Adipocyte (in vitro differentiated cells): ENCODE measurements around the gene LEF1.

Experiments
- DNase-seq: peaks from one replicate; pipeline ENCODE4 v3.0.0-alpha.2; 2015; ENCODE audit warnings: low read depth
- H3K27me3 ChIP-seq: replicated peaks from 2 replicates; pipeline ENCODE4 v1.7.0; 2013; ENCODE audit warnings: mild to moderate bottlenecking, low read length, moderate library complexity; ENCODE audit not compliant: control insufficient read depth, insufficient read depth
- H3K36me3 ChIP-seq: 2 replicates; pipeline ENCODE4 v1.7.0; 2013; ENCODE audit warnings: low read length, mild to moderate bottlenecking, moderate library complexity; ENCODE audit not compliant: control insufficient read depth, insufficient read depth, severe bottlenecking
- H3K4me1 ChIP-seq: 2 replicates; pipeline ENCODE4 v1.7.0; 2013; ENCODE audit warnings: mild to moderate bottlenecking, low read length, moderate library complexity; ENCODE audit not compliant: control insufficient read depth, insufficient read depth
- H3K4me3 ChIP-seq: 2 replicates; pipeline ENCODE4 v1.7.0; 2013; ENCODE audit warnings: mild to moderate bottlenecking, low read length, moderate library complexity
- H3K9ac ChIP-seq: 2 replicates; pipeline ENCODE4 v1.7.0; 2013; ENCODE audit warnings: mild to moderate bottlenecking, low read length, moderate library complexity
- H3K9me3 ChIP-seq: 2 replicates; pipeline ENCODE4 v1.7.0; 2013; ENCODE audit warnings: mild to moderate bottlenecking, low read length, moderate library complexity; ENCODE audit not compliant: control insufficient read depth

Gene LEF1

GRCh38 chr4:108120789-108121188 lies 47.9 kb downstream of the LEF1 start:
- DNase-seq: no peak
- Histone ChIP-seq H3K4me3 (no peak overlapping the region), H3K36me3 (no peaks in the 10 kb centered on the region), H3K9me3 (no peaks in the 10 kb centered on the region), H3K27me3 (no peaks in the 10 kb centered on the region), H3K9ac (no peak overlapping the region), H3K4me1 (peaks cover 4% of the 10 kb centered on the region)

GRCh38 chr4:108119199-108119800 lies 49.4 kb downstream of the LEF1 start:
- Histone ChIP-seq H3K36me3 (no peaks in the 10 kb centered on the region), H3K4me1 (no peaks in the 10 kb centered on the region), H3K27me3 (no peaks in the 10 kb centered on the region), H3K4me3 (no peak overlapping the region), H3K9me3 (no peaks in the 10 kb centered on the region), H3K9ac (no peak overlapping the region)
- no peak for DNase-seq

GRCh38 chr4:108118505-108118904 lies 50.2 kb downstream of the LEF1 start:
- peak; percentile 5 for DNase-seq
- H3K27me3 ChIP-seq: no peaks in the 10 kb centered on the region

GRCh38 chr4:108117418-108118182 lies 51.1 kb downstream of the LEF1 start:
- Histone ChIP-seq H3K9ac (no peak overlapping the region), H3K27me3 (peaks cover 3% of the 10 kb centered on the region), H3K9me3 (no peaks in the 10 kb centered on the region), H3K4me1 (no peaks in the 10 kb centered on the region), H3K4me3 (no peak overlapping the region), H3K36me3 (no peaks in the 10 kb centered on the region)
- DNase-seq: no peak

More at GRCh38 chr4:108118505-108118904, 50.2 kb downstream of the LEF1 start:
- H3K4me1 ChIP-seq: no peaks in the 10 kb centered on the region
- H3K9me3 ChIP-seq: no peaks in the 10 kb centered on the region
- no peaks in the 10 kb centered on the region for H3K36me3 ChIP-seq
- H3K9ac ChIP-seq: no peak overlapping the region
- H3K4me3 ChIP-seq: no peak overlapping the region

GRCh38 chr4:108116423-108117168 lies 52.1 kb downstream of the LEF1 start:
- Histone ChIP-seq H3K4me3 (no peak overlapping the region), H3K4me1 (no peaks in the 10 kb centered on the region), H3K36me3 (no peaks in the 10 kb centered on the region), H3K9me3 (no peaks in the 10 kb centered on the region), H3K27me3 (peaks cover 8% of the 10 kb centered on the region), H3K9ac (no peak overlapping the region)
- no peak for DNase-seq

- Histone ChIP-seq H3K4me1 (no peaks in the 10 kb centered on the region), H3K9ac (no peak overlapping the region), H3K9me3 (no peaks in the 10 kb centered on the region), H3K4me3 (no peak overlapping the region), H3K27me3 (peaks cover 13% of the 10 kb centered on the region), H3K36me3 (no peaks in the 10 kb centered on the region)
- no peak for DNase-seq
These were observed 53.6 kb downstream of the LEF1 start for GRCh38 chr4:108115168-108115526.

- DNase-seq: no peak
- Histone ChIP-seq H3K36me3 (no peaks in the 10 kb centered on the region), H3K4me1 (no peaks in the 10 kb centered on the region), H3K9ac (no peak overlapping the region), H3K9me3 (no peaks in the 10 kb centered on the region), H3K4me3 (no peak overlapping the region), H3K27me3 (peaks cover 18% of the 10 kb centered on the region)
These were observed 54.2 kb downstream of the LEF1 start for GRCh38 chr4:108114503-108114902.

- H3K9me3 ChIP-seq: no peaks in the 10 kb centered on the region
- peaks cover 28% of the 10 kb centered on the region for H3K27me3 ChIP-seq
- H3K36me3 ChIP-seq: no peaks in the 10 kb centered on the region
- no peak overlapping the region for H3K9ac ChIP-seq
- no peak for DNase-seq
- no peak overlapping the region for H3K4me3 ChIP-seq
- no peaks in the 10 kb centered on the region for H3K4me1 ChIP-seq
These were observed 55.5 kb downstream of the LEF1 start for GRCh38 chr4:108113229-108113628.

- H3K27me3 ChIP-seq: peaks cover 28% of the 10 kb centered on the region
These were observed 57.0 kb downstream of the LEF1 start for GRCh38 chr4:108111781-108112180.

GRCh38 chr4:108110450-108110849 lies 58.3 kb downstream of the LEF1 start:
- no peaks in the 10 kb centered on the region for H3K9me3 ChIP-seq
- peaks cover 28% of the 10 kb centered on the region for H3K27me3 ChIP-seq
- H3K9ac ChIP-seq: no peak overlapping the region
- H3K4me1 ChIP-seq: no peaks in the 10 kb centered on the region
- H3K4me3 ChIP-seq: no peak overlapping the region
- no peak for DNase-seq
- no peaks in the 10 kb centered on the region for H3K36me3 ChIP-seq

More at GRCh38 chr4:108111781-108112180, 57.0 kb downstream of the LEF1 start:
- no peaks in the 10 kb centered on the region for H3K36me3 ChIP-seq
- no peaks in the 10 kb centered on the region for H3K9me3 ChIP-seq
- H3K4me1 ChIP-seq: no peaks in the 10 kb centered on the region
- no peak for DNase-seq
- H3K4me3 ChIP-seq: no peak overlapping the region
- no peak overlapping the region for H3K9ac ChIP-seq

- Histone ChIP-seq H3K4me1 (no peaks in the 10 kb centered on the region), H3K9ac (no peak overlapping the region), H3K9me3 (no peaks in the 10 kb centered on the region), H3K36me3 (no peaks in the 10 kb centered on the region), H3K27me3 (peaks cover 28% of the 10 kb centered on the region), H3K4me3 (no peak overlapping the region)
- DNase-seq: no peak
These were observed 58.7 kb downstream of the LEF1 start for GRCh38 chr4:108109997-108110416.
